ENCODE data around the gene ANKRD40. TPM values are rescaled to one million over a fixed set of nuclear protein-coding genes. Genes with fewer than 3 reads are reported as not detected.

Gene ANKRD40
- total RNA-seq, 1 experiment from 2014 or later = 33.5 TPM

GRCh38 chr17:50664788-50665458 lies 42.8 kb downstream of the ANKRD40 start:
- no peak overlapping the region for H2AFZ ChIP-seq
- H3F3A ChIP-seq (ENCODE audit: insufficient read depth, low read depth) = peaks cover 92% of the 10 kb centered on the region
- TF ChIP-seq, protein P1, sequence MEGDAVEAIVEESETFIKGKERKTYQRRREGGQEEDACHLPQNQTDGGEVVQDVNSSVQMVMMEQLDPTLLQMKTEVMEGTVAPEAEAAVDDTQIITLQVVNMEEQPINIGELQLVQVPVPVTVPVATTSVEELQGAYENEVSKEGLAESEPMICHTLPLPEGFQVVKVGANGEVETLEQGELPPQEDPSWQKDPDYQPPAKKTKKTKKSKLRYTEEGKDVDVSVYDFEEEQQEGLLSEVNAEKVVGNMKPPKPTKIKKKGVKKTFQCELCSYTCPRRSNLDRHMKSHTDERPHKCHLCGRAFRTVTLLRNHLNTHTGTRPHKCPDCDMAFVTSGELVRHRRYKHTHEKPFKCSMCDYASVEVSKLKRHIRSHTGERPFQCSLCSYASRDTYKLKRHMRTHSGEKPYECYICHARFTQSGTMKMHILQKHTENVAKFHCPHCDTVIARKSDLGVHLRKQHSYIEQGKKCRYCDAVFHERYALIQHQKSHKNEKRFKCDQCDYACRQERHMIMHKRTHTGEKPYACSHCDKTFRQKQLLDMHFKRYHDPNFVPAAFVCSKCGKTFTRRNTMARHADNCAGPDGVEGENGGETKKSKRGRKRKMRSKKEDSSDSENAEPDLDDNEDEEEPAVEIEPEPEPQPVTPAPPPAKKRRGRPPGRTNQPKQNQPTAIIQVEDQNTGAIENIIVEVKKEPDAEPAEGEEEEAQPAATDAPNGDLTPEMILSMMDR (conservative IDR thresholded peaks at IDR 0.05) = no peak
- TF ChIP-seq EZH2 (IDR thresholded peaks at IDR 0.05; ENCODE audit: low read depth) = no peak
- ChIA-PET POLR2A (ENCODE audit: unreplicated experiment) (no interaction called here), CTCF (no interaction called here)
- peaks cover 31% of the 10 kb centered on the region for H3K36me3 ChIP-seq (ENCODE audit: low read depth)
- no peak overlapping the region for H3K27ac ChIP-seq
- no TSS peak for BruUV-seq (replicated peaks)
- no peaks in the 10 kb centered on the region for H3K27me3 ChIP-seq (ENCODE audit: insufficient read depth, low read depth)
- H3K79me2 ChIP-seq (ENCODE audit: low read depth) = peaks cover 18% of the 10 kb centered on the region; the same call in 1 of the 2 replicates
- H3K9me3 ChIP-seq (ENCODE audit: insufficient read depth, low read depth) = no peaks in the 10 kb centered on the region
- H3K4me1 ChIP-seq (replicated peaks; ENCODE audit: insufficient read depth) = peaks cover 74% of the 10 kb centered on the region
- H3K4me2 ChIP-seq = no peak overlapping the region
- DNase-seq = no peak
- H3K4me3 ChIP-seq = no peak overlapping the region
- H4K20me1 ChIP-seq (ENCODE audit: insufficient read depth) = no peaks in the 10 kb centered on the region
- intact Hi-C loops (cut with micrococcal nuclease; ENCODE audit: unreplicated experiment) = no loop called here
- H3K9me2 ChIP-seq (ENCODE audit: insufficient read depth) = no peaks in the 10 kb centered on the region

- Histone ChIP-seq H3K27ac (0 out of 2 replicates have a peak overlapping the region, but pooled peaks have one; percentile 97), H3K4me1 (replicated peaks; ENCODE audit: insufficient read depth) (peaks cover 74% of the 10 kb centered on the region), H2AFZ (no peak overlapping the region), H3K9me3 (ENCODE audit: insufficient read depth, low read depth) (no peaks in the 10 kb centered on the region), H3K79me2 (ENCODE audit: low read depth) (peaks cover 18% of the 10 kb centered on the region; the same call in 1 of the 2 replicates), H3K4me3 (no peak overlapping the region), H3F3A (ENCODE audit: insufficient read depth, low read depth) (peaks cover 92% of the 10 kb centered on the region), H3K27me3 (ENCODE audit: insufficient read depth, low read depth) (no peaks in the 10 kb centered on the region), H3K9me2 (ENCODE audit: insufficient read depth) (no peaks in the 10 kb centered on the region), H3K4me2 (no peak overlapping the region), H4K20me1 (ENCODE audit: insufficient read depth) (no peaks in the 10 kb centered on the region), H3K36me3 (ENCODE audit: low read depth) (peaks cover 25% of the 10 kb centered on the region)
- BruUV-seq (replicated peaks) = no TSS peak
- TF ChIP-seq EZH2 (IDR thresholded peaks at IDR 0.05; ENCODE audit: low read depth) = no peak
- intact Hi-C loops (cut with micrococcal nuclease; ENCODE audit: unreplicated experiment) = no loop called here
- no peak for DNase-seq
- ChIA-PET CTCF (no interaction called here), POLR2A (ENCODE audit: unreplicated experiment) (interaction anchor here (0.6 kb wide), 1 partner anchor 11 kb away, joined by 4 read pairs; no protein-coding TSS in a partner anchor)
Measured at GRCh38 chr17:50663812-50664374, 43.8 kb downstream of the ANKRD40 start.

GRCh38 chr17:50662632-50663225 lies 45.0 kb downstream of the ANKRD40 start:
- H3K9me2 ChIP-seq (ENCODE audit: insufficient read depth) = no peaks in the 10 kb centered on the region
- intact Hi-C loops (cut with micrococcal nuclease; ENCODE audit: unreplicated experiment) = no loop called here
- peak overlapping the region; percentile 97 for H3K27ac ChIP-seq
- H3K4me2 ChIP-seq = peak overlapping the region; percentile 65
- no peak for TF ChIP-seq EZH2 (IDR thresholded peaks at IDR 0.05; ENCODE audit: low read depth)
- TF ChIP-seq, protein P1 (conservative IDR thresholded peaks at IDR 0.05) = no peak
- no peak overlapping the region for H3K4me3 ChIP-seq
- DNase-seq = no peak
- H3K9me3 ChIP-seq (ENCODE audit: insufficient read depth, low read depth) = no peaks in the 10 kb centered on the region
- H3K79me2 ChIP-seq (ENCODE audit: low read depth) = peaks cover 18% of the 10 kb centered on the region; the same call in 1 of the 2 replicates
- H4K20me1 ChIP-seq (ENCODE audit: insufficient read depth) = no peaks in the 10 kb centered on the region
- CTCF ChIA-PET = interaction anchor here (1.6 kb wide), 1 partner anchor 35 kb away, joined by 4 read pairs; no protein-coding TSS in a partner anchor
- no peak overlapping the region for H2AFZ ChIP-seq
- no TSS peak for BruUV-seq (replicated peaks)
- POLR2A ChIA-PET (ENCODE audit: unreplicated experiment) = no interaction called here
- peaks cover 22% of the 10 kb centered on the region for H3K36me3 ChIP-seq (ENCODE audit: low read depth)
- no peaks in the 10 kb centered on the region for H3K27me3 ChIP-seq (ENCODE audit: insufficient read depth, low read depth)
- H3K4me1 ChIP-seq (replicated peaks; ENCODE audit: insufficient read depth) = peaks cover 74% of the 10 kb centered on the region
- peaks cover 94% of the 10 kb centered on the region for H3F3A ChIP-seq (ENCODE audit: insufficient read depth, low read depth)

Measured in PC-9 (cell line).